ENCODE data around the gene TDRD12. TPM values are rescaled to one million over a fixed set of nuclear protein-coding genes. Genes with fewer than 3 reads are reported as not detected.
"Not testable (repeated sequence)": the region's sequence is repeated elsewhere in the genome, so short reads cannot be mapped to it uniquely, and the experiment has no call there.

The TDRD12 gene
- total RNA-seq, 1 experiment from 2014 or later: 0.17 TPM

DNA sequence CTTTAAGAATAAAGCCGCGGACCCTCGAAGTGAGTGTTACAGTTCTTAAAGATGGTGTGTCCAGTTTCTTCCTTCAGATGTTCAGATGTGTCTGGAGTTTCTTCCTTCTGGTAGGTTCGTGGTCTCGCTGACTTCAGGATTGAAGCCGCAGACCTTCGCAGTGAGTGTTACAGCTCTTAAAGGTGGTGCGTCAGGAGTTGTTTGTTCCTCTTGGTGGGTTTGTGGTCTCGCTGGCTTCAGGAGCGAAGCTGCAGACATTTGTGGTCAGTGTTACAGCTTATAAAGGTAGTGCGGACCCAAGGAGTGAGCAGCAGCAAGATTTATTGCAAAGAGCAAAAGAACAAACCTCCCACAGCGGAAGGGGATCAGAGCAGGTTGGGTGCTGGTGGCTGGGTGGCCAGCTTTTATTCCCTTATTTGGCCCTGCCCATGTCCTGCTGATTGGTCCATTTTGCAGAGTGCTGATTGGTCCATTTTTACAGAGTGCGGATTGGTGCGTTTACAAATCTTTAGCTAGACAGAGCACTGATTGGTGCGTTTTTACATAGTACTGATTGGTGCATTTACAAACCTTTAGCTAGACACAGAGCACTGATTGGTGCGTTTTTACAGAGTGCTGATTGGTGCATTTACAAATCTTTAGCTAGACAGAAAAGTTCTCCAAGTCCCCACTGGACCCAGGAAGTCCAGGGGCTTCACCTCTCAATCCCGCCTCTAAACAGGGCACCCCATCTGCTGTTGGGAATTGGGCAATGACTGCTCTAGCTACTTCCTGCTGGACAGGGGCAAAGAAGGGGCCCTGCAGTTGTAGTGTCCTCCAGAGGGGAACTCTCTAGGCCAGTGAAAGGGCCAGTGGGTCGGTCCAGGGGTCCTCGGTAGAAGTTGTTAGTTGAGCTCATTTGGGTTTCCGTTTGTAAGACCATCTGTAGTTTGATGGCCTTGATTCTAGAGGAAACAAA, 26.1 kb upstream of the TDRD12 start:
- DNase-seq (ENCODE audit: low spot score): not testable (repeated sequence)

- DNase-seq (ENCODE audit: low spot score): not testable (repeated sequence)
Observed at GRCh38 chr19:32694316-32694715, 25.3 kb upstream of the TDRD12 start.

GRCh38 chr19:32694851-32695250, 24.7 kb upstream of the TDRD12 start:
- DNase-seq (ENCODE audit: low spot score): not testable (repeated sequence)

- not testable (repeated sequence) for DNase-seq (ENCODE audit: low spot score)
Observed at GRCh38 chr19:32695506-32695905, 24.1 kb upstream of the TDRD12 start.

- not testable (repeated sequence) for DNase-seq (ENCODE audit: low spot score)
Observed at GRCh38 chr19:32696771-32697170, 22.8 kb upstream of the TDRD12 start.

- DNase-seq (ENCODE audit: low spot score): not testable (repeated sequence)
Observed at GRCh38 chr19:32700129-32700528, 19.4 kb upstream of the TDRD12 start.

- no peak for DNase-seq (ENCODE audit: low spot score)
Observed at GRCh38 chr19:32702010-32702409, 17.6 kb upstream of the TDRD12 start.

GRCh38 chr19:32704006-32704405, 15.6 kb upstream of the TDRD12 start:
- not testable (repeated sequence) for DNase-seq (ENCODE audit: low spot score)

- no peak for DNase-seq (ENCODE audit: low spot score)
Observed at GRCh38 chr19:32708457-32708856, 11.1 kb upstream of the TDRD12 start.

DNA sequence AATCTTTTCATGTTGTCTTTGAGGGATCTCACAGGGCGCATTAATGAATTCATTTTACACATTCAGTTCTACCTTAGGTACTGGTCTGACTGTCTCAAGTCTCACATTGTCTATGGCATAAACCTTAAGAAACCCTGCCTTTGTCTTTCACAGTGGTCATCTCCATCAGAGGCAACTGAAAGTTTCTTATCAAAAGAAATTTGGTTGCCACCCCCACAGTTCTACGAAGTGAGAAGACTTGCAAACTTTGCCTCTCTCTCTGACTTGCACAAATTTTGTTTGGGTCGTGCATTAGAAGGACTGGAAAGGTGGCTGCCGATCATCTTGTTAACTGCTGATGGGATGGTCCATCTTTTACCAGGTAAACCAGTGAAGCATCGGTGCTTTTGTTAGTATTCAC, 10.5 kb upstream of the TDRD12 start:
- DNase-seq (ENCODE audit: low spot score): no peak

DNA sequence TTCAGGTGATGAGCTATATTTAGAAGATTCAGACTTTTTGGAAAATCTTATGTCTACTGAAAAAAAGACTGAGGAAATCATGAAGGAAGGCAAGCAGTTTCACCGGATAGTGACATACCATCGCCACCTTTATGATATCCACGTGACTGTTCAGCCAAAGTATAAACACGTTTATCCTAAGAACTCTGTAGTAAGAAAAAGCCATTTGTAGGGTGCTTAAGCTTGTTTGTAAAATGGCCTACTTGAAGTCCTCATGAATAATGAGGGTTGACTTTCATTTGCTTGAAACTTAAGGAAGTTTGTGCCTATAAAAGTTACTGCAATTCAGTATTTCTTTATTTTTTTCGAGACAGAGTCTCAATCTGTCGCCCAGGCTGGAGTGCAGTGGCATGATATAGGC, 7.8 kb upstream of the TDRD12 start:
- no peak for DNase-seq (ENCODE audit: low spot score)

- not testable (repeated sequence) for DNase-seq (ENCODE audit: low spot score)
Observed at GRCh38 chr19:32716203-32716602, 3.4 kb upstream of the TDRD12 start.

DNA sequence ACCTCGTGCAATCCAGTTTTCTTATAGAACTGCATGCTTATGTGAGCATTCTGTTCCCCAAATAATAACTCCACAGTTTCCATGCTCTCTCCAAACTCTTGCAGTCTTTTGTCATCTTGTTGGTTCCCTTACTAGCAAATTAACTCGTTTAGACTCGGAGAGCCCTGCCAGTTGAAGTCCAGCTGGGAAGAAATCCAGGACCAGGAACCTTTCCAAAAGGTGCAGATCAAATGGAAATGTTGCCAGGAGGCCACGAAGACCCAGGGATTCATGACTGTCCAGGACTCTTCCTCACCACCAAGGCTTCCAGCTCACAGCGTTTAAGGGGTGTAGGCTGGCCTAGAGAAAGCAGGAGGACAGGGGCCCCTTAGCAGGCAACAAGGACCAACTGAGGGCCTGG, 2.1 kb upstream of the TDRD12 start:
- DNase-seq (ENCODE audit: low spot score): no peak

- DNase-seq (ENCODE audit: low spot score): no peak
Observed at GRCh38 chr19:32718286-32718685, 1.3 kb upstream of the TDRD12 start.

- DNase-seq (ENCODE audit: low spot score): no peak
Observed at GRCh38 chr19:32720216-32720935, 809 bp downstream of the TDRD12 start.

DNA sequence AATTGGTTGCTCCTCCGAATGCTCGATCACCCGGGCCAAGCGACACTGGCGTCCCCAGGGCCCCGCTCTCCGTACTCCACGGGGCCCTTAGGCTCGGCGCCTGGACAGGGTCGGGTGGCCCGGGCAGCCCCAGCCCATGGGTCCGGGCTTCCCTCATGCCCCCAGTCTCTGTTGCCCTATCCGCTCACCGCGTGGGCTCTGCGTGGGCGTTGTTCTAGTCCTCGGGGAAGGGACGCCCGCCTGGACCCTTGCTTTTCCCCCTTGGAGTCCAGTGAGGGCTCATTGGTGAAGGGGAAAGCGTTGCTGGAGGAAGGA, 1.3 kb downstream of the TDRD12 start:
- no peak for DNase-seq (ENCODE audit: low spot score)

- no peak for DNase-seq (ENCODE audit: low spot score)
Observed at GRCh38 chr19:32735936-32736335, 16.4 kb downstream of the TDRD12 start.

DNA sequence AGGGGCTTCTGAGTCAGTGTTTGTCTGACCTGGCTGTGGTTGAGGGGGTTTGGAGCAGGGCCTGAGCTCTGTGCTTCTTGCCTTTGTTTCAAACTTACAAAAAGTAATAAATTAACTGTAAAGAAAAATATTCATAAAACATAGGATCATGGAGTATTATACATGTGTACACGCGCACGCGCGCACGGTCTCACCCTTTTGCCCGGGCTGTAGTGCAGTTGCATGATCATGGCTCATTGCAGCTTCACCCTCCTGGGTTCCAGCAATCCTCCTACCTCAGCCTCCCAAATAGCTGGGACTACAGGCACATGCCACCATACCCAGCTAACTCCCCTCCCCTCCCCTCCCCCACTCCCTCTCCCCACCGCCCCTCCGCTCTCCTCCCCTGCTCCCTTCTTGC, 23.5 kb downstream of the TDRD12 start:
- no peak for DNase-seq (ENCODE audit: low spot score)

DNA sequence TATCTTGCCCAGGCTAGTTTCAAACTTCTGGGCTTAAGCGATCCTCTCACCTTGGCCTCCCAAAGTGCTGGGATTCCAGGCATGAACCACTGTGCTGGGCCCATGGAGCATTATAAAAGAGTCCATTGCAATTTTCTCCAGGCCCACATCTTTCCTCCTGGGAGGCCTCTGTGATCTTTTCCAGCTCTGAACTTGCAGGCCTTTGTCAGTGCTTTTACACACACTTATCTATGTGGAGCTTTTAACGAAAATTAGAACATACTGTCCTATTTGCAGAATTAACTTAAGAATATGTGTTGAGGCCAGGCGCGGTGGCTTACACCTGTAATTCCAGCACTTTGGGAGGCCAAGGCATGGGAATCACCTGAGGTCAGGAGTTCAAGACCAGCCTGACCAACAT, 23.9 kb downstream of the TDRD12 start:
- DNase-seq (ENCODE audit: low spot score): no peak

GRCh38 chr19:32744555-32745325, 25.2 kb downstream of the TDRD12 start:
- DNase-seq (ENCODE audit: low spot score): no peak

DNA sequence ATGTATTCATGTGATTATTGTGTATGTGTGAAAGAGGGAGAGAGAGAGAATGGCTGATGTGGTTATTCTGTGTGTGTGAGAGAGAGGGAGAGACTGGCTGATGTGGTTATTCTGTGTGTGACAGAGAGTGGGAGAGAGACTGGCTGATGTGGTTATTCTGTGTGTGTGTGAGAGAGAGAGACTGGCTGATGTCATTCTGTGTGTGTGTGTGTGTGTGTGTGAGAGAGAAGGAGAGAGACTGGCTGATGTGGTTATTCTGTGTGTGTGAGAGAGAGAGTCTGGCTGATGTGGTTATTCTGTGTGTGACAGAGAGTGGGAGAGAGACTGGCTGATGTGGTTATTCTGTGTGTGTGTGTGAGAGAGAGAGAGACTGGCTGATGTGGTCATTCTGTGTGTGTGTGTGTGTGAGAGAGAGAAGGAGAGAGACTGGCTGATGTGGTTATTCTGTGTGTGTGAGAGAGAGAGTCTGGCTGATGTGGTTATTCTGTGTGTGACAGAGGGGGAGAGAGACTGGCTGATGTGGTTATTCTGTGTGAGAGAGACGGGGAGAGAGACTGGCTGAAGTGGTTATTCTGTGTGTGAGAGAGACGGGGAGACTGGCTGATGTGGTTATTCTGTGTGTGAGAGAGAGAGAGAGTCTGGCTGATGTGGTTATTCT, 26.2 kb downstream of the TDRD12 start:
- DNase-seq (ENCODE audit: low spot score): peak; percentile 48
